CD4-positive, alpha-beta T cell (primary cell): ENCODE measurements around the gene TOX3. TPM values are rescaled to one million over a fixed set of nuclear protein-coding genes. Genes with fewer than 3 reads are reported as not detected.

Source experiments
- ATAC-seq: fragments of 200-7000 bp; cut with Tn5 transposase; one replicate; pipeline ENCODE4 v1.10.0; 2022; ENCODE audit warnings: mild to moderate bottlenecking; ENCODE audit not compliant: poor library complexity
- CTCF ChIA-PET: fragments of 350-600 bp; sonication (Branson Sonifier 250); formaldehyde crosslinking; loops from one replicate; lab custom pipeline; 2021; ENCODE audit warnings: antibody characterized with exemption, inconsistent platforms; lab: Charles Lee
- POLR2A ChIA-PET: fragments of 350-600 bp; sonication (Branson Sonifier 250); formaldehyde crosslinking; loops from one replicate; lab custom pipeline; 2021; ENCODE audit warnings: antibody characterized with exemption, inconsistent platforms; lab: Charles Lee
- DNase-seq, 14 experiments: peaks; one replicate each; pipeline ENCODE4 v3.0.0-alpha.2; 2013 to 2020; ENCODE audit warnings: mixed read lengths in 2 of 14
- H3K27ac ChIP-seq, 2 donors: one replicate each; pipeline versions ENCODE4 v1.5.1 to v1.7.0; 2013; ENCODE audit warnings: low read length in 2 of 2, low read depth in 1 of 2, mild to moderate bottlenecking in 1 of 2
- H3K27me3 ChIP-seq, 2 experiments: 1 replicate in 1 of 2; 2 replicates in 1 of 2; pipeline versions ENCODE4 v1.6.1 to v1.7.0; 2013; ENCODE audit warnings: low read length in 2 of 2, control low read depth in 1 of 2, mild to moderate bottlenecking in 1 of 2, moderate library complexity in 1 of 2; ENCODE audit not compliant: insufficient read depth in 2 of 2, control insufficient read depth in 1 of 2
- H3K36me3 ChIP-seq: one replicate; pipeline ENCODE4 v1.6.1; 2013; ENCODE audit warnings: low read length, control low read depth; ENCODE audit not compliant: insufficient read depth
- H3K4me1 ChIP-seq: one replicate; pipeline ENCODE4 v1.6.1; 2013; ENCODE audit warnings: low read length, control low read depth; ENCODE audit not compliant: insufficient read depth
- H3K4me3 ChIP-seq: one replicate; pipeline ENCODE4 v1.5.1; 2013; ENCODE audit warnings: mild to moderate bottlenecking, low read length, moderate library complexity
- H3K9me3 ChIP-seq, 2 experiments: 1 replicate in 1 of 2; 2 replicates in 1 of 2; pipeline versions ENCODE4 v1.6.1 to v1.7.0; 2013; ENCODE audit warnings: low read length in 2 of 2, mild to moderate bottlenecking in 2 of 2, control low read depth in 1 of 2, moderate library complexity in 1 of 2; ENCODE audit not compliant: control insufficient read depth in 1 of 2, insufficient read depth in 1 of 2
- H3K27ac Mint-ChIP-seq: one replicate; pipeline ENCODE4 v1.8.0; 2020; ENCODE audit warnings: mixed read lengths
- H3K27me3 Mint-ChIP-seq: one replicate; pipeline ENCODE4 v1.8.0; 2021; ENCODE audit warnings: mixed read lengths
- H3K36me3 Mint-ChIP-seq: one replicate; pipeline ENCODE4 v1.8.0; 2021; ENCODE audit warnings: low read depth, mixed read lengths
- H3K4me1 Mint-ChIP-seq: one replicate; pipeline ENCODE4 v1.8.0; 2021; ENCODE audit warnings: low read depth, mixed read lengths
- H3K4me3 Mint-ChIP-seq: one replicate; pipeline ENCODE4 v1.8.0; 2020; ENCODE audit warnings: mild to moderate bottlenecking, mixed read lengths
- H3K9me3 Mint-ChIP-seq: one replicate; pipeline ENCODE4 v1.8.0; 2020; ENCODE audit warnings: mixed read lengths
- CTCF ChIP-seq: fragments of 200-600 bp; IDR thresholded peaks from one replicate; pipeline ENCODE4 v1.8.0; 2022; ENCODE audit warnings: antibody characterized with exemption, mild to moderate bottlenecking
- intact Hi-C, 2 experiments: fragments of 100-400 bp; cut with DNase I in 1 of 2; cut with micrococcal nuclease in 1 of 2; formaldehyde crosslinking; loops; one replicate each; pipeline versions ENCODE4 v1.15.1 to v1.9.0; 2023 to 2025; cut with DNase I, micrococcal nuclease
- total RNA-seq, 174 experiments: library from RNA in 2 of 174; stranded (reverse) in 2 of 174; gene quantifications; one replicate each; pipeline ENCODE4 v1.2.3 and lab custom pipeline; 2021 to 2026

TOX3 gene
- total RNA-seq, 2 experiments from 2014 or later: not detected

GRCh38 chr16:52552643-52553042, 5.7 kb upstream of the TOX3 start:
- Mint-ChIP-seq H3K36me3 (no peaks in the 10 kb centered on the region), H3K27me3 (peaks cover 43% of the 10 kb centered on the region), H3K4me1 (peaks cover 3% of the 10 kb centered on the region), H3K9me3 (peaks cover 13% of the 10 kb centered on the region), H3K4me3 (no peak overlapping the region), H3K27ac (no peak overlapping the region)
- H3K27ac ChIP-seq: no peak overlapping the region
- no peak overlapping the region for H3K4me3 ChIP-seq
- peaks cover 7 to 13% of the 10 kb centered on the region in 2 experiments for H3K27me3 ChIP-seq
- no peak for DNase-seq
- ATAC-seq: no peak
- ChIA-PET CTCF (no interaction called here), POLR2A (no interaction called here)
- no peaks in the 10 kb centered on the region for H3K36me3 ChIP-seq
- no peaks in the 10 kb centered on the region for H3K9me3 ChIP-seq
- TF ChIP-seq CTCF: no peak
- no peaks in the 10 kb centered on the region for H3K4me1 ChIP-seq
- intact Hi-C loops: no loop called here

GRCh38 chr16:52549011-52549692, 2.2 kb upstream of the TOX3 start:
- H3K36me3 ChIP-seq: no peaks in the 10 kb centered on the region
- Mint-ChIP-seq H3K27ac (no peak overlapping the region), H3K4me1 (peaks cover 5% of the 10 kb centered on the region), H3K4me3 (no peak overlapping the region), H3K36me3 (no peaks in the 10 kb centered on the region), H3K27me3 (peaks cover 52% of the 10 kb centered on the region), H3K9me3 (peaks cover 5% of the 10 kb centered on the region)
- DNase-seq (no peak), ATAC-seq (no peak)
- POLR2A ChIA-PET: no interaction called here
- peaks cover 26 to 40% of the 10 kb centered on the region in 2 experiments for H3K27me3 ChIP-seq
- TF ChIP-seq CTCF: no peak
- intact Hi-C loops: no loop called here
- H3K4me1 ChIP-seq: no peaks in the 10 kb centered on the region
- H3K27ac ChIP-seq: no peak overlapping the region
- H3K4me3 ChIP-seq: no peak overlapping the region
- CTCF ChIA-PET: no interaction called here
- H3K9me3 ChIP-seq: peaks cover 0 to 14% of the 10 kb centered on the region in 2 experiments

DNA sequence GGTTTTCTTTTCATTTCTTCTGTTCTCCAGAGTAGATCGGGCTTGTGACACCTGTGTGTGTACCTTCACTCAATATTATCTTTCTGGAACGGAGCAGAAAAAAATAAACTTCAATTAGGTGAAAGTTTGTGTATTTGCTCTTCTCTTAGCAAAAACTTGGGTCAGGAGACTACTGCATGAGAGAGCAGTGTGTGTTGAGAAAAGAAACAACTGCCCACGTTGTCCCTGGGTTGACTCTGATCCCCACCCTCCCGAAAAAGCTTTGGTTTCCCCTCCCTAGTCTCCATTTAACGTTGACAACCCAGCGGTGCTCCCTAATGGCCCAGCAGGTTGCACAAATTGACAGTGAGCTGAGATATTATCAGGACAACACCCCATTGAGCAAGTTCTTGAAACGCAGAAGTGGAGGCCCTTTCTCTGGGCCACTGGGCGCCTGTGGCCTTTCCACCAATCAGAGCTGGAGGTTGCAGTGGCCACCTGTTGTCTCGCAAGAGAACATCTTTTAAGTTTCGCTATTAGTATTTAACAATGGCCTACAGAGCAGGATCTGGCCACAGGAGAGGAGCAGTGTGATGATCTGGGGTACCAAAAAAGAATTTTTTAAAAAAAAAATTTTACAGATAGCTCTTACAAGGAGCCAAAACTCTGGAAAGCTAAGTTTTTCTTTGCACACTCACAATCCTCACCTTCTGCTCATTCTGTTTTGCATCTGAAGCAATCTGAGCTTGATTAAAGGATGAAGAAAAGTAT, 1.5 kb upstream of the TOX3 start:
- Histone ChIP-seq H3K36me3 (no peaks in the 10 kb centered on the region), H3K4me1 (no peaks in the 10 kb centered on the region), H3K27me3 (peaks cover 26 to 43% of the 10 kb centered on the region in 2 experiments), H3K4me3 (no peak overlapping the region), H3K27ac (no peak overlapping the region), H3K9me3 (peaks cover 0 to 14% of the 10 kb centered on the region in 2 experiments)
- Mint-ChIP-seq H3K4me1 (peaks cover 5% of the 10 kb centered on the region), H3K27me3 (peaks cover 52% of the 10 kb centered on the region), H3K9me3 (peaks cover 2% of the 10 kb centered on the region), H3K4me3 (no peak overlapping the region), H3K36me3 (no peaks in the 10 kb centered on the region), H3K27ac (no peak overlapping the region)
- ChIA-PET POLR2A (no interaction called here), CTCF (no interaction called here)
- DNase-seq: no peak
- intact Hi-C loops: no loop called here
- ATAC-seq: no peak
- TF ChIP-seq CTCF: no peak
